DND-41 (cell line): ENCODE results near the gene ROCK2.

ENCODE experiments used
- CTCF ChIP-seq: IDR thresholded peaks from 2 replicates; pipeline ENCODE4 v1.5.1; 2012; ENCODE audit warnings: borderline replicate concordance, low read length, moderate library complexity, mild to moderate bottlenecking; ENCODE audit not compliant: poor library complexity, severe bottlenecking; ENCODE audit errors: extremely low read depth
- EZH2 ChIP-seq: IDR thresholded peaks from 3 replicates; pipeline ENCODE4 v1.6.1; 2012; ENCODE audit warnings: borderline replicate concordance, low read depth, mild to moderate bottlenecking, moderate library complexity, low read length, inconsistent platforms; ENCODE audit not compliant: severe bottlenecking

- TF ChIP-seq CTCF (no peak), EZH2 (no peak)
Observed at GRCh38 chr2:11147263-11147662, 197.2 kb downstream of the ROCK2 start.
